Endothelial cell of umbilical vein (primary cell): Measurements from ENCODE around the gene FNIP2. TPM values are rescaled to one million over a fixed set of nuclear protein-coding genes. Genes with fewer than 3 reads are reported as not detected.
"Not testable (repeated sequence)": the region's sequence is repeated elsewhere in the genome, so short reads cannot be mapped to it uniquely, and the experiment has no call there.

Experiments used
- BruUV-seq: library from RNA; stranded (reverse); fragments of 400-500 nt; replicated peaks from 2 replicates; lab custom pipeline; 2021; lab: Mats Ljungman, UMichigan
- CTCF ChIA-PET: fragments of 300-600, 350-600 bp; sonication (Branson Sonifier 250); formaldehyde crosslinking; loops from one replicate; lab custom pipeline; 2021; ENCODE audit warnings: antibody characterized with exemption, inconsistent platforms; lab: Charles Lee
- POLR2A ChIA-PET: fragments of 300-600, 350-600 bp; sonication (Branson Sonifier 250); formaldehyde crosslinking; loops from one replicate; lab custom pipeline; 2021; ENCODE audit warnings: antibody characterized with exemption, inconsistent platforms; lab: Charles Lee
- DNase-seq: peaks from one replicate; pipeline ENCODE4 v3.0.0-alpha.2; 2011; ENCODE audit warnings: low read depth, low spot score
- FAIRE-seq: peaks from 2 replicates; lab custom pipeline; 2011; peaks lifted over from hg19 to GRCh38; lab: Jason Lieb, UNC
- H2AFZ ChIP-seq: 2 replicates; pipeline ENCODE4 v1.6.0; 2012; ENCODE audit warnings: low read depth, low read length, control low read depth, inconsistent platforms
- H3K27ac ChIP-seq: 2 replicates; pipeline ENCODE4 v1.5.1; 2011; ENCODE audit warnings: low read depth, mild to moderate bottlenecking, control low read depth, low read length, moderate library complexity; ENCODE audit not compliant: insufficient read depth
- H3K27me3 ChIP-seq, 2 experiments: 2 replicates each; pipeline versions ENCODE4 v1.6.0 to v1.6.1; 2011; ENCODE audit warnings: low read length in 2 of 2, mixed read lengths in 1 of 2; ENCODE audit not compliant: control insufficient read depth in 2 of 2, insufficient read depth in 2 of 2
- H3K36me3 ChIP-seq, 2 experiments: 2 replicates in 1 of 2; 3 replicates in 1 of 2; pipeline ENCODE4 v1.5.1; 2011; ENCODE audit warnings: low read length in 2 of 2, mild to moderate bottlenecking in 1 of 2, moderate library complexity in 1 of 2; ENCODE audit not compliant: control insufficient read depth in 2 of 2, insufficient read depth in 2 of 2; ENCODE audit errors: extremely low read depth in 1 of 2
- H3K4me1 ChIP-seq: 3 replicates; pipeline ENCODE4 v1.5.1; 2011; ENCODE audit warnings: mild to moderate bottlenecking, low read length; ENCODE audit not compliant: control insufficient read depth, insufficient read depth; ENCODE audit errors: extremely low read depth
- H3K4me2 ChIP-seq: 2 replicates; pipeline ENCODE4 v1.6.1; 2011; ENCODE audit warnings: low read length, control low read depth, mixed read lengths; ENCODE audit not compliant: insufficient read depth
- H3K4me3 ChIP-seq, 3 experiments: fragments of 200-600 bp in 1 of 3; sonication (generic), shearing (Covaris generic) in 1 of 3; replicated peaks in 1 of 3; 2 replicates each; pipeline ENCODE4 v1.5.1; 2011 to 2016; ENCODE audit warnings: control low read depth in 3 of 3, low read length in 3 of 3, mild to moderate bottlenecking in 2 of 3, inconsistent platforms in 1 of 3, low read depth in 1 of 3, moderate library complexity in 1 of 3; ENCODE audit not compliant: insufficient read depth in 1 of 3
- H3K79me2 ChIP-seq: 2 replicates; pipeline ENCODE4 v1.6.0; 2012; ENCODE audit warnings: low read length, inconsistent platforms; ENCODE audit not compliant: control insufficient read depth, insufficient read depth
- H3K9ac ChIP-seq: replicated peaks from 2 replicates; pipeline ENCODE3; 2011; ENCODE audit warnings: low read length, control low read depth; ENCODE audit not compliant: insufficient read depth; ENCODE audit errors: extremely low read depth
- H3K9me1 ChIP-seq: replicated peaks from 3 replicates; pipeline ENCODE4 v1.6.0; 2011; ENCODE audit warnings: mild to moderate bottlenecking, low read length; ENCODE audit not compliant: control insufficient read depth, insufficient read depth; ENCODE audit errors: extremely low read depth
- H3K9me3 ChIP-seq: replicated peaks from 2 replicates; pipeline ENCODE4 v1.5.1; 2012; ENCODE audit warnings: low read length, inconsistent platforms; ENCODE audit not compliant: control insufficient read depth, insufficient read depth
- H4K20me1 ChIP-seq: replicated peaks from 2 replicates; pipeline ENCODE3; 2011; ENCODE audit warnings: mild to moderate bottlenecking, low read length; ENCODE audit not compliant: control insufficient read depth, insufficient read depth; ENCODE audit errors: extremely low read depth
- CTCF ChIP-seq, 2 donors: IDR thresholded peaks; 1 replicate in 1 of 2; 2 replicates in 1 of 2; pipeline ENCODE4 v1.5.1; 2011; ENCODE audit warnings: low read length in 2 of 2, mild to moderate bottlenecking in 2 of 2, moderate library complexity in 2 of 2, control low read depth in 1 of 2, inconsistent platforms in 1 of 2, low read depth in 1 of 2; ENCODE audit not compliant: insufficient read depth in 1 of 2; ENCODE audit errors: extremely low read depth in 1 of 2
- EZH2 ChIP-seq: IDR thresholded peaks from 2 replicates; pipeline ENCODE4 v1.6.1; 2012; ENCODE audit warnings: borderline replicate concordance, low read depth, mild to moderate bottlenecking, moderate library complexity, low read length, inconsistent platforms; ENCODE audit not compliant: severe bottlenecking
- FOS ChIP-seq: IDR thresholded peaks from 2 replicates; pipeline ENCODE4 v1.6.1; 2011; ENCODE audit warnings: mild to moderate bottlenecking, low read length, moderate library complexity, borderline replicate concordance; ENCODE audit not compliant: insufficient read depth
- GATA2 ChIP-seq: IDR thresholded peaks from 2 replicates; pipeline ENCODE4 v1.7.0; 2011; ENCODE audit warnings: low read depth, mild to moderate bottlenecking, moderate library complexity, mixed read lengths, low read length; ENCODE audit not compliant: insufficient read length, insufficient read depth
- JUN ChIP-seq: IDR thresholded peaks from 2 replicates; pipeline ENCODE4 v1.6.1; 2011; ENCODE audit warnings: borderline replicate concordance, low read depth; ENCODE audit not compliant: insufficient read length, insufficient read depth
- MYC ChIP-seq: IDR thresholded peaks from one replicate; pipeline ENCODE4 v1.6.1; 2011; ENCODE audit warnings: mild to moderate bottlenecking, low read depth, low read length
- POLR2A ChIP-seq: IDR thresholded peaks from 2 replicates; pipeline ENCODE4 v1.6.1; 2012; ENCODE audit warnings: low read depth, mild to moderate bottlenecking, control low read depth, low read length
- POLR2AphosphoS5 ChIP-seq: IDR thresholded peaks from 2 replicates; pipeline ENCODE4 v1.6.1; 2012; ENCODE audit warnings: low read depth, mild to moderate bottlenecking, control low read depth, low read length, moderate library complexity; ENCODE audit not compliant: insufficient read depth
- dilution Hi-C: fragments of 300-500 bp; cut with MboI; formaldehyde crosslinking; loops from one replicate; pipeline ENCODE4 v1.15.0; 2019; ENCODE audit warnings: low sequenced_read_pairs; ENCODE audit not compliant: extremely low pct_ligation_motif_present
- intact Hi-C: fragments of 100-400 bp; cut with micrococcal nuclease; formaldehyde crosslinking; loops from one replicate; pipeline ENCODE4 v1.10.0; 2022
- polyA plus RNA-seq, 4 experiments: library from polyadenylated mRNA; depleted of rRNA in 3 of 4; stranded (reverse) in 3 of 4; unstranded in 1 of 4; fragments of >200 nt; gene quantifications; 2 replicates each; pipeline versions ENCODE4 v1.2.1 to v1.2.3, GENCODE V29; 2011 to 2012; ENCODE audit warnings: missing spikeins in 1 of 4
- total RNA-seq: library from RNA; stranded (reverse); gene quantifications from 2 replicates; pipeline ENCODE4 v1.2.3, GENCODE V29; 2021
- TF ChIP-seq, protein P1 (sequence below): IDR thresholded peaks from 2 replicates; pipeline ENCODE4 v1.6.1; 2011; ENCODE audit not compliant: insufficient read depth, insufficient read length

FNIP2 gene
- total and polyA plus RNA-seq, 2 donors (not counting 3 experiments of a cell fraction or from before 2014, with no cell fraction given), result 4.5 to 14.4 TPM

DNA sequence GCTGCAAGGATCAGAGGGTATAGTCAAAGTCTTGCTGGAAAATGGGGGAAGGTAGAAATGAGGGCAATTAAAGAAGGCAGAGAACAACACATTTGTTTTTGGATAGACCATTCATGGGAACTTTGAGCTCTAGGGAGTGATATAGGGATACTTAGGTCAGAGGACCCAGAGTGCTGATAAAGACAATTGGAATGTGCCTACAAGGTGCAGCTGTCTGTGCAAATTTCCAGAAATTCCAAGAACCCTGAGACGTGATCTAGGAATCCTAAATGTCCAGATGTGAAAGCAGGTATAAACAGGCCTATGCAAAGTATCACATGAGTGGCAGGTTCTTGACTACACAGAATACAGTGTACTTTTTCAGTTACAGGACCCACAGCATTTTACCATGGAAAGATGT lies 24.2 kb downstream of the FNIP2 start:
- H3K9ac ChIP-seq, result no peak overlapping the region
- H3K9me1 ChIP-seq, result no peaks in the 10 kb centered on the region
- FAIRE-seq, result no peak
- no peaks in the 10 kb centered on the region for H4K20me1 ChIP-seq
- ChIA-PET POLR2A (no interaction called here), CTCF (no interaction called here)
- H3K27ac ChIP-seq, result no peak overlapping the region
- DNase-seq, result no peak
- peaks cover 1% of the 10 kb centered on the region for H3K79me2 ChIP-seq
- intact Hi-C loops (no loop called here), dilution Hi-C loops (no loop called here)
- peaks cover 14% of the 10 kb centered on the region for H3K4me1 ChIP-seq
- H3K36me3 ChIP-seq, result no peaks in the 10 kb centered on the region
- H3K9me3 ChIP-seq, result no peaks in the 10 kb centered on the region
- no TSS peak for BruUV-seq
- no peak overlapping the region for H3K4me2 ChIP-seq
- no peaks in the 10 kb centered on the region for H3K27me3 ChIP-seq
- no peak overlapping the region for H3K4me3 ChIP-seq
- TF ChIP-seq POLR2AphosphoS5, result no peak
- TF ChIP-seq MYC, result no peak
- no peak for TF ChIP-seq JUN
- TF ChIP-seq, protein P1, sequence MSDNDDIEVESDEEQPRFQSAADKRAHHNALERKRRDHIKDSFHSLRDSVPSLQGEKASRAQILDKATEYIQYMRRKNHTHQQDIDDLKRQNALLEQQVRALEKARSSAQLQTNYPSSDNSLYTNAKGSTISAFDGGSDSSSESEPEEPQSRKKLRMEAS, result no peak
- no peak for TF ChIP-seq GATA2
- no peak for TF ChIP-seq POLR2A
- TF ChIP-seq EZH2, result no peak
- TF ChIP-seq CTCF (IDR thresholded peaks at IDR 0.05; ENCODE audit: extremely low read depth in 1 of 2, insufficient read depth in 1 of 2, low read depth in 1 of 2, low read length in 2 of 2), result no peak
- TF ChIP-seq FOS, result no peak
- H2AFZ ChIP-seq, result no peak overlapping the region

DNA sequence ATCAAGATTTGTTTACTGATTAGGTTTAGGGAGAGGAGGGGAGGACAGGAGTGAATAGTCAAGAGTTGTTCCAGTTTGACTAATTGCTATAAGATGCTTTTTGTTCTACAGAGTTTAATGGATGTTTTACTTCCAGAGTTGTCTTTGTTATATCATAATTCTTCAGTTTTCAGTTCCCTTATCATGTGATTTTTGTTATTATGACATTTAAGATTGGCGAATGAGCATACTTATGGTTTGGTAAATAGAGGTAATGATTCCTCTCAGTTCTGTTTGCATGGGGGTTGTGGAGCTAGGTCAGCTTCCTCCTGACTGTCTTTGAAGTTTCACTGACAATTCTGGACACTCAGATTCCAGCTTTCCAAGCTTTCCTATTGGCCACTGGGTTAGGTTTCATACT lies 24.6 kb downstream of the FNIP2 start:
- POLR2A ChIA-PET, H2AFZ ChIP-seq, H3K4me1 ChIP-seq, H4K20me1 ChIP-seq, H3K27me3 ChIP-seq, dilution Hi-C loops, H3K36me3 ChIP-seq, BruUV-seq, H3K4me2 ChIP-seq, H3K9me3 ChIP-seq, DNase-seq, H3K9ac ChIP-seq, H3K4me3 ChIP-seq, H3K27ac ChIP-seq, intact Hi-C loops, CTCF ChIA-PET, FAIRE-seq, H3K9me1 ChIP-seq, H3K79me2 ChIP-seq: not testable (repeated sequence)
